ENCODE results near the gene ADGB. TPM values are rescaled to one million over a fixed set of nuclear protein-coding genes. Genes with fewer than 3 reads are reported as not detected.

ADGB gene
- total and polyA plus RNA-seq, 9 of the 15 experiments (the other 6 are each of a cell fraction or from before 2014, with no cell fraction given) = not detected

DNA sequence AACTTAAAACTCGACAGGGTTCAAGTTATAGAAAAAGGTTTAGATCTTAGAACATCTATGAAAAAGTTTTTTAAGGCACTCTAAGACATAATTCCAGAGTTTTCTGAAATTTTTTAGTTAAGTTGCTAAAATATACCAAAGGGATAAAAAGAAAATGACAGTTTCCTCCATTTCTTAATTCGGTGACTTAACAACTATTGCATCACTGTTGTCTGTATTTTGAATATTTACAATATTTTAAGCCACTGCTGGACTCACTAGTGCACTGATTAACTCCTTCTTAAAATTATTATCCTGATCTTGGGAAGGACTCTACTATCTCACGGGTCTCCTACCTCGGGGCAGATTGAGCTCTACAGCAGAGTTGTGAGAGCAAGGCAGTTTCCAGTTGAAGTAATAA is 91.0 kb downstream of the ADGB start (continued):
- TF ChIP-seq, protein P1, sequence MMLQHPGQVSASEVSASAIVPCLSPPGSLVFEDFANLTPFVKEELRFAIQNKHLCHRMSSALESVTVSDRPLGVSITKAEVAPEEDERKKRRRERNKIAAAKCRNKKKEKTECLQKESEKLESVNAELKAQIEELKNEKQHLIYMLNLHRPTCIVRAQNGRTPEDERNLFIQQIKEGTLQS (IDR thresholded peaks at IDR 0.05) = peak; percentile 74
- TF ChIP-seq, protein P1 (CRISPR knock-in tag; conservative IDR thresholded peaks at IDR 0.05) = no peak
- TF ChIP-seq, protein P2, sequence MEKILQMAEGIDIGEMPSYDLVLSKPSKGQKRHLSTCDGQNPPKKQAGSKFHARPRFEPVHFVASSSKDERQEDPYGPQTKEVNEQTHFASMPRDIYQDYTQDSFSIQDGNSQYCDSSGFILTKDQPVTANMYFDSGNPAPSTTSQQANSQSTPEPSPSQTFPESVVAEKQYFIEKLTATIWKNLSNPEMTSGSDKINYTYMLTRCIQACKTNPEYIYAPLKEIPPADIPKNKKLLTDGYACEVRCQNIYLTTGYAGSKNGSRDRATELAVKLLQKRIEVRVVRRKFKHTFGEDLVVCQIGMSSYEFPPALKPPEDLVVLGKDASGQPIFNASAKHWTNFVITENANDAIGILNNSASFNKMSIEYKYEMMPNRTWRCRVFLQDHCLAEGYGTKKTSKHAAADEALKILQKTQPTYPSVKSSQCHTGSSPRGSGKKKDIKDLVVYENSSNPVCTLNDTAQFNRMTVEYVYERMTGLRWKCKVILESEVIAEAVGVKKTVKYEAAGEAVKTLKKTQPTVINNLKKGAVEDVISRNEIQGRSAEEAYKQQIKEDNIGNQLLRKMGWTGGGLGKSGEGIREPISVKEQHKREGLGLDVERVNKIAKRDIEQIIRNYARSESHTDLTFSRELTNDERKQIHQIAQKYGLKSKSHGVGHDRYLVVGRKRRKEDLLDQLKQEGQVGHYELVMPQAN (IDR thresholded peaks at IDR 0.05; ENCODE audit: borderline replicate concordance) = no peak
- TF ChIP-seq CEBPG (CRISPR knock-in tag; IDR thresholded peaks at IDR 0.05) (no peak), CEBPG (tag; conservative IDR thresholded peaks at IDR 0.05 in 1 of 2, IDR thresholded peaks at IDR 0.05 in 1 of 2) (peak; percentile 59 to 84), ZBTB7A (IDR thresholded peaks at IDR 0.05; ENCODE audit: borderline replicate concordance, control insufficient read depth, low read depth, low read length) (no peak), RAD51 (IDR thresholded peaks at IDR 0.05; ENCODE audit: borderline replicate concordance, low read depth) (no peak), ZNF212 (CRISPR knock-in tag; IDR thresholded peaks at IDR 0.05) (no peak), C11orf30 (IDR thresholded peaks at IDR 0.05; ENCODE audit: low read depth) (no peak), SUPT5H (IDR thresholded peaks at IDR 0.05) (no peak), FOSL1 (tag; conservative IDR thresholded peaks at IDR 0.05) (no peak), DDX20 (tag; IDR thresholded peaks at IDR 0.05; ENCODE audit: low read depth) (no peak), MCM5 (IDR thresholded peaks at IDR 0.05; ENCODE audit: low read depth) (no peak), BRD9 (IDR thresholded peaks at IDR 0.05; ENCODE audit: low read depth, partially characterized antibody) (no peak), RFX5 (IDR thresholded peaks at IDR 0.05; ENCODE audit: low read depth, low read length) (no peak), ZNF586 (CRISPR knock-in tag; conservative IDR thresholded peaks at IDR 0.05) (no peak), ZNF780A (CRISPR knock-in tag; IDR thresholded peaks at IDR 0.05) (no peak)
- TF ChIP-seq, protein P3, sequence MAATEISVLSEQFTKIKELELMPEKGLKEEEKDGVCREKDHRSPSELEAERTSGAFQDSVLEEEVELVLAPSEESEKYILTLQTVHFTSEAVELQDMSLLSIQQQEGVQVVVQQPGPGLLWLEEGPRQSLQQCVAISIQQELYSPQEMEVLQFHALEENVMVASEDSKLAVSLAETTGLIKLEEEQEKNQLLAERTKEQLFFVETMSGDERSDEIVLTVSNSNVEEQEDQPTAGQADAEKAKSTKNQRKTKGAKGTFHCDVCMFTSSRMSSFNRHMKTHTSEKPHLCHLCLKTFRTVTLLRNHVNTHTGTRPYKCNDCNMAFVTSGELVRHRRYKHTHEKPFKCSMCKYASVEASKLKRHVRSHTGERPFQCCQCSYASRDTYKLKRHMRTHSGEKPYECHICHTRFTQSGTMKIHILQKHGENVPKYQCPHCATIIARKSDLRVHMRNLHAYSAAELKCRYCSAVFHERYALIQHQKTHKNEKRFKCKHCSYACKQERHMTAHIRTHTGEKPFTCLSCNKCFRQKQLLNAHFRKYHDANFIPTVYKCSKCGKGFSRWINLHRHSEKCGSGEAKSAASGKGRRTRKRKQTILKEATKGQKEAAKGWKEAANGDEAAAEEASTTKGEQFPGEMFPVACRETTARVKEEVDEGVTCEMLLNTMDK (IDR thresholded peaks at IDR 0.05; ENCODE audit: borderline replicate concordance, insufficient read depth, low read depth, low read length, poor library complexity, severe bottlenecking) = no peak
- TF ChIP-seq, protein P4, sequence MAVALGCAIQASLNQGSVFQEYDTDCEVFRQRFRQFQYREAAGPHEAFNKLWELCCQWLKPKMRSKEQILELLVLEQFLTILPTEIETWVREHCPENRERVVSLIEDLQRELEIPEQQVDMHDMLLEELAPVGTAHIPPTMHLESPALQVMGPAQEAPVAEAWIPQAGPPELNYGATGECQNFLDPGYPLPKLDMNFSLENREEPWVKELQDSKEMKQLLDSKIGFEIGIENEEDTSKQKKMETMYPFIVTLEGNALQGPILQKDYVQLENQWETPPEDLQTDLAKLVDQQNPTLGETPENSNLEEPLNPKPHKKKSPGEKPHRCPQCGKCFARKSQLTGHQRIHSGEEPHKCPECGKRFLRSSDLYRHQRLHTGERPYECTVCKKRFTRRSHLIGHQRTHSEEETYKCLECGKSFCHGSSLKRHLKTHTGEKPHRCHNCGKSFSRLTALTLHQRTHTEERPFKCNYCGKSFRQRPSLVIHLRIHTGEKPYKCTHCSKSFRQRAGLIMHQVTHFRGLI (CRISPR knock-in tag; IDR thresholded peaks at IDR 0.05) = no peak
- TF ChIP-seq, protein P5, sequence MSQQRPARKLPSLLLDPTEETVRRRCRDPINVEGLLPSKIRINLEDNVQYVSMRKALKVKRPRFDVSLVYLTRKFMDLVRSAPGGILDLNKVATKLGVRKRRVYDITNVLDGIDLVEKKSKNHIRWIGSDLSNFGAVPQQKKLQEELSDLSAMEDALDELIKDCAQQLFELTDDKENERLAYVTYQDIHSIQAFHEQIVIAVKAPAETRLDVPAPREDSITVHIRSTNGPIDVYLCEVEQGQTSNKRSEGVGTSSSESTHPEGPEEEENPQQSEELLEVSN (IDR thresholded peaks at IDR 0.05; ENCODE audit: borderline replicate concordance in 1 of 2, extremely low read depth in 1 of 2, insufficient read depth in 1 of 2, insufficient read length in 1 of 2, low read depth in 1 of 2, low read length in 1 of 2, poor library complexity in 1 of 2, severe bottlenecking in 1 of 2) = no peak
